NCI-H128 (cell line): ENCODE measurements around the gene OAS1.

Experiments
- DNase-seq: peaks from one replicate; lab custom pipeline; 2025; ENCODE audit not compliant: unreplicated experiment; lab: John Stamatoyannopoulos, UW

The OAS1 gene

GRCh38 chr12:112906712-112907414 lies at the start of gene OAS1:
Gene OAS1 (plus strand): TSS chr12:112906962. CDS start chr12:112907040, 78 bp downstream.
- no peak for DNase-seq

GRCh38 chr12:112859291-112859690 lies 47.5 kb upstream of the OAS1 start:
- no peak for DNase-seq

- DNase-seq: no peak
Measured at GRCh38 chr12:112860181-112860580, 46.6 kb upstream of the OAS1 start.

- DNase-seq: no peak
Measured at GRCh38 chr12:112861284-112861683, 45.5 kb upstream of the OAS1 start.

GRCh38 chr12:112862636-112863290 lies 44.0 kb upstream of the OAS1 start:
- no peak for DNase-seq

GRCh38 chr12:112868459-112869041 lies 38.2 kb upstream of the OAS1 start:
- no peak for DNase-seq

- DNase-seq: no peak
Measured at GRCh38 chr12:112869091-112869490, 37.7 kb upstream of the OAS1 start.

- DNase-seq: no peak
Measured at GRCh38 chr12:112869778-112870177, 37.0 kb upstream of the OAS1 start.

- no peak for DNase-seq
Measured at GRCh38 chr12:112870267-112870980, 36.3 kb upstream of the OAS1 start.

GRCh38 chr12:112875608-112876007 lies 31.2 kb upstream of the OAS1 start:
- no peak for DNase-seq

- no peak for DNase-seq
Measured at GRCh38 chr12:112876506-112876905, 30.3 kb upstream of the OAS1 start.

- no peak for DNase-seq
Measured at GRCh38 chr12:112877006-112877405, 29.8 kb upstream of the OAS1 start.

GRCh38 chr12:112878488-112878887 lies 28.3 kb upstream of the OAS1 start:
- no peak for DNase-seq

- no peak for DNase-seq
Measured at GRCh38 chr12:112879191-112879705, 27.5 kb upstream of the OAS1 start.

GRCh38 chr12:112881602-112882001 lies 25.2 kb upstream of the OAS1 start:
- DNase-seq: no peak

- no peak for DNase-seq
Measured at GRCh38 chr12:112885236-112885635, 21.5 kb upstream of the OAS1 start.

- DNase-seq: no peak
Measured at GRCh38 chr12:112887550-112887949, 19.2 kb upstream of the OAS1 start.

GRCh38 chr12:112891093-112892024 lies 15.4 kb upstream of the OAS1 start:
- DNase-seq: no peak

GRCh38 chr12:112892856-112893255 lies 13.9 kb upstream of the OAS1 start:
- DNase-seq: no peak

GRCh38 chr12:112894128-112894527 lies 12.6 kb upstream of the OAS1 start:
- no peak for DNase-seq
